Ectodermal cell (in vitro differentiated cells): ENCODE measurements around the gene NRP2.
A peak's percentile ranks its signal among the peaks of the same experiment; 100 is the strongest.

Source experiments
- H3K27ac ChIP-seq: 2 replicates; pipeline ENCODE4 v1.7.0; 2013; ENCODE audit warnings: mild to moderate bottlenecking, low read depth, low read length; ENCODE audit not compliant: insufficient read depth, poor library complexity, severe bottlenecking
- H3K27me3 ChIP-seq: 2 replicates; pipeline ENCODE4 v1.7.0; 2013; ENCODE audit warnings: mild to moderate bottlenecking, low read length; ENCODE audit not compliant: insufficient read depth, control insufficient read depth, poor library complexity, severe bottlenecking
- H3K36me3 ChIP-seq: one replicate; pipeline ENCODE4 v1.7.0; 2013; ENCODE audit warnings: low read length; ENCODE audit not compliant: control insufficient read depth, insufficient read depth
- H3K4me1 ChIP-seq: one replicate; pipeline ENCODE4 v1.7.0; 2013; ENCODE audit warnings: low read length; ENCODE audit not compliant: control insufficient read depth, insufficient read depth
- H3K4me3 ChIP-seq: 2 replicates; pipeline ENCODE4 v1.7.0; 2013; ENCODE audit warnings: low read depth, low read length, control low read depth; ENCODE audit not compliant: insufficient read depth
- H3K9me3 ChIP-seq: 2 replicates; pipeline ENCODE4 v1.7.0; 2013; ENCODE audit warnings: mild to moderate bottlenecking, low read length, moderate library complexity; ENCODE audit not compliant: control insufficient read depth
- WGBS, 2 experiments: methylation state at CpG; one replicate each; pipeline ENCODE4 v1.1.7; 2013; ENCODE audit warnings: missing lambda C conversion rate in 2 of 2; 5-methylcytosine and 5-hydroxymethylcytosine counted together

The NRP2 gene

DNA sequence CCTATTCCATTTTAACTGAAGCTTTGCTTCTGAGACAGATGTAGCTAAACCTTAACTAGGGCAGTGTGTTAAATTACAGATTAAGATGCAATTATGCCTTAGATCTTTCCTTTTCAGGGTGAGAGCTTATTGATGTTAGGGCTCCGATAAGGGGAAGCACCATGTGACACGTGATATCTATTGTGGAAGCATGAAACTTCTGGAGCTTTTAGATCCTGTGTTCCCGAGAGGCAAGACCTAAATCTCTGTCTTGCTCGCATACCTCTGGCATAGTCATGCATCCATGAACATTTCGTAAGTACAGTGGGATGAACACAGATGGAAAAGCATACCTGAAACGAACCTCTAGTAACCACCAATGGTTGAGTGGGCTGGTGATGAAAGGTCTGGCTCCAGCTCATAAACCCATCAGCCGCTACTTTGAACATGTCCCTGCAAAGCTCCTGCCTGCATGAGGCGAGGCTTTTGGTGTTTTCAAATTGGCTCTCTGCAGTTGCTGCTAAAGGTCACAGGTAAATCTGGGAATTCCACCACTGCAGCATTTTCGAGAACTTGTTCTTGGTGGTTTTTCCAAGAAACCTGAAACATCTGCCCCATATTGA is 3.7 kb upstream of the NRP2 start:
- H3K4me1 ChIP-seq = peaks cover 12% of the 10 kb centered on the region
- no peaks in the 10 kb centered on the region for H3K36me3 ChIP-seq
- WGBS, 2 experiments = 95 to 96% methylated on average over 9 of the region's 9 CpGs
- no peak overlapping the region for H3K27ac ChIP-seq
- no peak overlapping the region for H3K4me3 ChIP-seq
- H3K9me3 ChIP-seq = no peaks in the 10 kb centered on the region
- H3K27me3 ChIP-seq = peaks cover 9% of the 10 kb centered on the region

DNA sequence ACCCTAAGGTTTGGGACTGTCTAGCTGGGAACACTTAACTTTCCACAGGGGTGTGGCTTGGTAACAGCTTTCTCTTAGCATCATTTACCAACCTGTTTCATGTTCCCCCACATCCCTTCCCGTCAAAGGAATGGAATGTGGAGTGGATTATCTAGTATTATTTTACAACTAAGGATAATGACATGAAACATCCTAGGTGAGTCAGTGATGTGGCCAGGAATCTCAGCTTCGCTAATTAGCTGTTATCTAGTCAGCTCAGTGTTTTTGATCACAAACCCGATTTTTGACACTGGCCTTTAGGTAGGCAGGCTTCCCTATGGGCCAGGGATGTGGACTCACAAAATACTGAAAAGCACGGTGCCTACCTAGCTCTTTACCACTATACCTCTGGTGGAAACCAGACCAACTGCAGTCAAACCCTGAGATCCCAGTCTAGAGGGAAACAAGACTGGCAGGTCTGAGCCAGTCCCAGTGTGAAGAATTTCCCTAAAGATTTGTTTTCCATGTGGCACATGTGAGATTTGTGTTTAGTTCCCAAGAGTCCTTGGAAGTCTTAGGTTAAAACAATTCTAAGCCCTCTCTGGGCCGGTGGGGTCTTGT is 2.8 kb upstream of the NRP2 start:
- 70 to 80% methylated on average over 4 to 5 of the region's 5 CpGs for WGBS, 2 experiments
- peaks cover 18% of the 10 kb centered on the region for H3K27me3 ChIP-seq
- no peak overlapping the region for H3K4me3 ChIP-seq
- peaks cover 12% of the 10 kb centered on the region for H3K4me1 ChIP-seq
- H3K9me3 ChIP-seq = no peaks in the 10 kb centered on the region
- no peaks in the 10 kb centered on the region for H3K36me3 ChIP-seq
- H3K27ac ChIP-seq = no peak overlapping the region

DNA sequence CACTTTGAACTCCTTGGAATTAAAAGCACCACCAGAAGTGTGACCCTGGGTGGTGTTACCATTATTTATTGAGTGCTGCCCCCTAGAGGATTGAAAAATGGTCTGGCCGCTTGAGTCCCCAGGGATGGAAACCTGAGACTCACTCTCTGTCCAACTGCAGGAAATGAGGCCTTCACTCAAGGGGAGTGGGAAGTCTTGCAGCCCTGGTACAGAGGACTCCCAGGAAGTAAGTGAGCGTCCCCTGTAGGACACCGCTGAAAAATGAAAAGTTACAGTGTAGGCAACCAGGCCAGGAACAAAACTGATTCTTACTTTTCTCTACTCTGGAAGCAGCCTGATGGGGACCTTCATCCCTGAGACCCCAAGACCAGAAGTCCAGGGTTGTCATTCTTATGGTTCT is 2.2 kb upstream of the NRP2 start:
- Histone ChIP-seq H3K27me3 (peaks cover 23% of the 10 kb centered on the region), H3K4me3 (no peak overlapping the region), H3K4me1 (peaks cover 12% of the 10 kb centered on the region), H3K27ac (no peak overlapping the region), H3K9me3 (no peaks in the 10 kb centered on the region), H3K36me3 (no peaks in the 10 kb centered on the region)
- WGBS, 2 experiments = 2 to 5% methylated on average over 3 of the region's 3 CpGs

DNA sequence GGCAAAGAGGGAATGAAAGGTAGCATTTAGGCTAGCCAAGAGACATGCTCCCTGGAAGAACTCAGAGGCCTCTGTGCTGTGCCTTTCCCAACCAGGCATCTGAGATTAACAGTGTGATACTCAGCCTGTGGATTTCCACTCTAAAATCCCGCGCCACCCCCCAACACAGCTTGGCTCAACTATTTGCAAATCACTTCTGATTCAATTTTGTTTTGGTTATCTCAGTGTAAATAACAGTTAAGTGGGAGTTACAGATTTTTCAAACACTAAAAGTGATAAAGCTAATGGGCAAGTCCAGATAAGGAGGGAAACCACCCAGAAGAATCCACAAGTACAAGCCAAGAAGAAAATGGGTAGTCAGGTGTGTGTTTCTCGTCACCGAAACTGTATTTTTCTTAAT is 1.4 kb upstream of the NRP2 start:
- H3K27me3 ChIP-seq = peaks cover 26% of the 10 kb centered on the region
- H3K9me3 ChIP-seq = no peaks in the 10 kb centered on the region
- H3K4me1 ChIP-seq = peaks cover 12% of the 10 kb centered on the region
- WGBS, 2 experiments = 88 to 100% methylated on average over 1 to 3 of the region's 4 CpGs
- H3K4me3 ChIP-seq = no peak overlapping the region
- no peaks in the 10 kb centered on the region for H3K36me3 ChIP-seq
- no peak overlapping the region for H3K27ac ChIP-seq

DNA sequence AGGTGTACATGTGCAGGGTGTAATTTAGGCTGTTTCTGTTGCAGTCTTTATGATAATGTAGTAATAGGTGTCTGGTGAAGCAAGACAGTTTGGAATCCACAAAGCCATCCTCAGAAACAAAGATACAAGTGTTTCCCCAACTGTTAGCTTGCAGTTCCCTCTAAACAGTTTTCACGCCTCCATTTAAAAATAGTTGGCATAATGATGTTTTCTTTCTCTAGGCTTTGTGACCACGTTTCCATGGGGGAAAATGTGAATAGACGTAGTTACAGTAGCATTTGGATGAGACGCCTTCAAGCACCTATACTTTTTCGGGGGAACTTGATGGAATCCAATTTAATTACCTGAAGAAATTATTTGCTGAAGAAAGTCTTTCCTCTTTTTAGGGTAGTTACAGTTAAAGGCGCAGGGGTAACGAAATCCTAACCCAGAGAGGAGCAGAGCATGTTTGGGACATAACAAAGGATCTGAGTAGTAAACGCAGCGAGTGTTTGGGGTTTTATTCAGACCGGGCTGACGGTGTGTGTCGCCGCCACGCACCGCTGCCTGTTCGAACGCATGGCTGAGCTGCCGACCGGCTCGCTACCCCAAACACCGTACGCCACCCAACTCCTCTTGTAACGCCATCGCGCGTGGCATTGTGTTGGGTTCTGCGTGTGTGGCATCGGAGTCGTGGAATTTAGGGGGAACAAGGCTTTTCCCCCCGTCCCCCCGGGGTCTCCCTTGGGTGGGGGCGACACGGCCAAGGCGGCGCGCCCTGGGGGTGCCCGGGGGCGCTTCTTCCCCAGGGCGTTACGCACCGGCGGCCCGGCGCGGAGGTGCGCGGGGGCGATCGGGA is 681 bp upstream of the NRP2 start:
- Histone ChIP-seq H3K36me3 (no peaks in the 10 kb centered on the region), H3K27me3 (peaks cover 29% of the 10 kb centered on the region), H3K27ac (no peak overlapping the region), H3K4me1 (peaks cover 12% of the 10 kb centered on the region), H3K9me3 (no peaks in the 10 kb centered on the region), H3K4me3 (peak overlapping the region; percentile 60)
- 6% methylated on average over 49 of the region's 49 CpGs for WGBS, 2 experiments

DNA sequence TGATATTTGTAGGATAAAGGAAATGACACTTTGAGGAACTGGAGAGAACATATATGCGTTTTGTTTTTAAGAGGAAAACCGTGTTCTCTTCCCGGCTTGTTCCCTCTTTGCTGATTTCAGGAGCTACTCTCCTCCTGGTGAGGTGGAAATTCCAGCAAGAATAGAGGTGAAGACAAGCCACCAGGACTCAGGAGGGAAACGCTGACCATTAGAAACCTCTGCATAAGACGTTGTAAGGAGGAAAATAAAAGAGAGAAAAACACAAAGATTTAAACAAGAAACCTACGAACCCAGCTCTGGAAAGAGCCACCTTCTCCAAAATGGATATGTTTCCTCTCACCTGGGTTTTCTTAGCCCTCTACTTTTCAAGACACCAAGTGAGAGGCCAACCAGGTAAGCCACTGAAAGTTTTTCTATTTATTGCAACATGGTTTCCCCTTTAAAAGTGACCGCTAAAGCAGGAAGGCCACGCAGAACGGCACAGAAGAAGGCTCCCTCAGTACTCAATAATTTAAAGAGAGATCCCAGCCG is 735 bp downstream of the NRP2 start:
- no peaks in the 10 kb centered on the region for H3K36me3 ChIP-seq
- H3K9me3 ChIP-seq = no peaks in the 10 kb centered on the region
- peaks cover 31% of the 10 kb centered on the region for H3K27me3 ChIP-seq
- WGBS, 2 experiments = 2 to 3% methylated on average over 9 to 10 of the region's 10 CpGs
- no peak overlapping the region for H3K27ac ChIP-seq
- H3K4me3 ChIP-seq = peak overlapping the region; percentile 60
- H3K4me1 ChIP-seq = peaks cover 25% of the 10 kb centered on the region

DNA sequence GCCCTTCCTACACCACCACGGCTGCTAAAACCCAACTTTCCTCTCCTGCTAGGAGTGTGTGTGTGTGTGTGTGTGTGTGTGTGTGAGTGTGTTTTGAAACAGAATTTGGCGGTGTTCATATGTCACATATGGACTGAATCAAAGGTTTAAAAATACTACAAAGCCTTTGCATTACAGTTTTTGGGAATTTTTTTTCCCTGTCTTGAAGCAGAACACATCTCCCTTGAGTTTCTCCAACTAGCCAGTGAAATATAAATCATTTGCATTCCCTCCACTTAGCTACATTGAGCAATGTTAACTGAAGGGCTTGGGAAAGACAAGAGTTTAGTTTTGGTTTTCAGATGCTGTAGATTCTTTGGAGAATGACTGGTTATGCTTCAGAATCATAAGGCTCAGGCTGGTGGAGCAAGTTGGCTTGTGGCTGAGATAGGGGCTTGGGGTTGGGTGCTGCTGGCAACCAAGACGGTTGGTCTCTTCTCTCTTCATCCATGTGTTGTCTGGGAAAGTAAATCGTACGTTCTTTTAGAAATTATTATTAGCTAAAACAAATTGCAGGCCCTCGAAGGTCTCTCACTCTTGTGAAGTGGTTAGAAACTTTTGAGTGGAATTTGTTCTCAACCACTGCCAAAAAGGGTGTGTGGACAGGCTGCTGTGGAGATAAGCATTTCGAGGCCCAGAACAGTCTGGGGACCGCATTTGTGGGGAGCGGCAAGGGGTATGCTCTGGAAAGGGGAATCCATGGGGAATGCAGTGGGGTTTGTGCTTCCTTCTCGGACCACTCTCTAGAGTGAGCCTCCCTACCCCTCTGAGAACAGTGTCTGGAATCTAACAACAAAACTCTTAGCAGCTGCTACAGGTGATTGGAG is 1.4 kb downstream of the NRP2 start:
- Histone ChIP-seq H3K27me3 (peaks cover 31% of the 10 kb centered on the region), H3K9me3 (no peaks in the 10 kb centered on the region), H3K4me1 (peaks cover 30% of the 10 kb centered on the region), H3K4me3 (peak overlapping the region; percentile 60), H3K36me3 (no peaks in the 10 kb centered on the region), H3K27ac (no peak overlapping the region)
- WGBS, 2 experiments = 18 to 21% methylated on average over 6 to 10 of the region's 10 CpGs

DNA sequence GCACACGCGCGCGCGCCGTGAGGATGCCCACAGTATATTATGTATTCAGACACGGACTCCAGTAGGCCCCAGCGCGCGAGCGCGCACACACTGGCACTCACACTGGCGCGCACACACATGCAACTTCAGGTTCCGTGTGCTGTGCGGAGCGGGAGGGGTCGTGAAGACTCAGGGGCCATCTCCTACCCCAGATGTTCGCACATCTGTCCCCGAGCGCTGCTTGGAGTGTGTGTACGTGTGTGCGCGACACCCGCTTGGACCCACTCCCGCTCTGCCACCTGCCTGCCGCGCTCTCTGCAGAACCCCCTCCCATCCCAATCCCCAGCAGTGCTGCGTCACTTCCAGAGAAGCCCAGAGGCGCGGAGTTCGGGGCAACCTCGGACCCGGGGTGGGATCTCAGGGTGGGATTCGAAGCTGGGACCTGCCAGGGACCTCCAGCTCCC is 2.6 kb downstream of the NRP2 start:
- Histone ChIP-seq H3K27me3 (peaks cover 31% of the 10 kb centered on the region), H3K4me3 (peak overlapping the region; percentile 60), H3K4me1 (peaks cover 37% of the 10 kb centered on the region), H3K27ac (no peak overlapping the region), H3K36me3 (no peaks in the 10 kb centered on the region), H3K9me3 (no peaks in the 10 kb centered on the region)
- 1 to 2% methylated on average over 35 of the region's 35 CpGs for WGBS, 2 experiments

DNA sequence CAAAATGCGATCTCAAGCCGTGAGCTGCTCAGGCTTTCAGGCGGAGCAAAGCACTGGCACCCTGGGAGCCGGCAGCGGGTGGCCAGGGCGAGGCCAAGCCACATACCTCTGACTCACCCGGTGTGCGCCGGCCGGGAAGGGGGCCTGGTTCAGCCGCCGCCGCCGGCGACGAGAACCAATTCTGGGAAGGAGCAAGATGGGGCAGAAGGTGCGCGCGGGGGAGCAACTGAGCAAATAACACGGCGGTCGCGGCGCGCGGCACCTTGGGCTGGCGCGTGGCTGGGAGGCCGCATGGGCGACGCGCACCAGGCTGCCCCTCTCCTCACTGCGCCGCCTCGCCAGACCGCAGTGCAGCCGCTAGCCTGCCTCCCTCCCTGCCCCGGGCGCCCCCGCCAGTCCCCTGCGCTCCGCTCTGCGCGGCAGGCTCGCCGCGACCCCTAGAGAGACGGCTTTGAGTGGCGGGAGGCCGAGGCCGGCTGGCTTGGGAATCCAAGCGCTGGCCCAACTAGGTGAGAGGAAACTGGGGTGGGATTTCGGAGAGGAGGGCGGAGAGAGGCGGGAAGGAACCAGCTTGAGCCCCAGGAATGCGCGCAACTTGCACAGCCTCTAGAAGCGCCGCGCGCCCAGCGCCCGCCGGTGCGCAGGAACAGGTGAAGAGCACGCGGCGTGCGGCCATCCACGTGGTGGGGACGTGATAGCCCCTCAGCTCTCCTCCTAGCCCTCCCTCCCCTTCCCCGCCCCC is 3.2 kb downstream of the NRP2 start:
- Histone ChIP-seq H3K4me1 (peaks cover 34% of the 10 kb centered on the region), H3K4me3 (peak overlapping the region; percentile 60), H3K36me3 (no peaks in the 10 kb centered on the region), H3K27me3 (peaks cover 31% of the 10 kb centered on the region), H3K9me3 (no peaks in the 10 kb centered on the region), H3K27ac (no peak overlapping the region)
- WGBS, 2 experiments = 0% methylated on average over 72 of the region's 72 CpGs
